Right cardiac atrium (tissue), 5 donors: ENCODE measurements around the gene ABCC1. TPM values are rescaled to one million over a fixed set of nuclear protein-coding genes. Genes with fewer than 3 reads are reported as not detected.
A peak's percentile ranks its signal among the peaks of the same experiment; 100 is the strongest.

ENCODE experiments used
- ATAC-seq, 2 donors: fragments of 200-7000 bp; cut with Tn5 transposase; one replicate each; pipeline versions ENCODE4 v1.8.0 to v1.9.1; 2020; ENCODE audit warnings: moderate library complexity in 2 of 2, mild to moderate bottlenecking in 1 of 2
- DNase-seq, 3 donors: peaks; one replicate each; pipeline ENCODE4 v3.0.0-alpha.2; 2020
- H3K27ac ChIP-seq: one replicate; pipeline ENCODE4 v1.5.1; 2013; ENCODE audit warnings: mild to moderate bottlenecking, low read length, control low read depth, moderate library complexity
- H3K27me3 ChIP-seq: one replicate; pipeline ENCODE4 v1.6.1; 2013; ENCODE audit not compliant: control insufficient read depth, insufficient read depth
- H3K4me1 ChIP-seq: one replicate; pipeline ENCODE4 v1.6.1; 2013; ENCODE audit warnings: low read length; ENCODE audit not compliant: control insufficient read depth, insufficient read depth
- H3K4me3 ChIP-seq: one replicate; pipeline ENCODE4 v1.5.1; 2013; ENCODE audit warnings: low read length, control low read depth
- H3K9me3 ChIP-seq: one replicate; pipeline ENCODE4 v1.6.1; 2013; ENCODE audit warnings: low read length; ENCODE audit not compliant: control insufficient read depth
- WGBS: extraction: QIAGEN DNeasy Blood & Tissue Kit; methylation state at CpG from one replicate; pipeline ENCODE4 v1.1.7; 2013; 5-methylcytosine and 5-hydroxymethylcytosine counted together
- intact Hi-C, 4 donors: fragments of 100-400 bp; cut with DNase I; formaldehyde crosslinking; loops; one replicate each; pipeline versions ENCODE4 v1.11.0 to v1.14.0; 2022 to 2023
- polyA plus RNA-seq: library from polyadenylated mRNA; stranded (reverse); fragments of 200-250 nt; gene quantifications from one replicate; pipeline ENCODE4 v1.2.3, GENCODE V29; 2013
- total RNA-seq, 4 donors: library from RNA; stranded (reverse); fragmentation: NEBNext Ultra II Directional; extraction: Animal tissue kit (Norgen Biotek cat#: 25700); gene quantifications; one replicate each; pipeline ENCODE4 v1.2.1, GENCODE V29; 2021
- donor health status: healthy with polysubstance abuse.
- donor health status: DM: no; HTN: yes; CAD: no.
- donor health status: DM: no; HTN: no; CAD: no.
- donor health status: DM: no; HTN: yes; CAD: no; lungs with severe emphysema.
- donor health status: DM: yes; HTN: yes; CAD: no.

ABCC1 gene
- total and polyA plus RNA-seq, 5 donors, result 9.7 to 30.9 (median 24.4) TPM

DNA sequence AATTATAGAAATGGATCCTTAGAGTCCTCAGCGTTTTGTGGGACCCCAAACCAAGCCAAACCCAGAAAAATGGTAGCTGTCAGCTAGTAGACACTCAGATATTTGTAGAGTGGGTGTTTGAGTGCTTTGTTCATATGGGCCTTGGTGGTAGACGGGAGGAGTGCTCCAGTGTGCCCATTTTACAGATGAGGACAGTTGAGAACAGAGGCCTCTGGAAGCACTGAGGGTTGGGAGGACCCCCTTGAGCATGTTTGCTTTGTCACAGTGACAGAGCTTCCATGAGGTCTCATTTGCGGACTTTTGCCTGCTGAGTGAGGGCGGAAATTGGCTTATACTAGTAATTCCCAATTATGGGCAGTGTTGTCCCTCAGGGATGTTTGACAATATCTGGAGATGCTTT lies 162.2 kb downstream of the ABCC1 start:
- no peaks in the 10 kb centered on the region for H3K4me1 ChIP-seq
- H3K27me3 ChIP-seq, result no peaks in the 10 kb centered on the region
- WGBS, result 97% methylated on average over 4 of the region's 4 CpGs
- no peak overlapping the region for H3K27ac ChIP-seq
- DNase-seq (no peak), ATAC-seq (no peak)
- no peak overlapping the region for H3K4me3 ChIP-seq
- no peaks in the 10 kb centered on the region for H3K9me3 ChIP-seq
- intact Hi-C loops, result loop anchor here in 1 of 4 donors (10.0 kb wide), 1 partner anchor 337 kb away; no protein-coding TSS in a partner anchor

DNA sequence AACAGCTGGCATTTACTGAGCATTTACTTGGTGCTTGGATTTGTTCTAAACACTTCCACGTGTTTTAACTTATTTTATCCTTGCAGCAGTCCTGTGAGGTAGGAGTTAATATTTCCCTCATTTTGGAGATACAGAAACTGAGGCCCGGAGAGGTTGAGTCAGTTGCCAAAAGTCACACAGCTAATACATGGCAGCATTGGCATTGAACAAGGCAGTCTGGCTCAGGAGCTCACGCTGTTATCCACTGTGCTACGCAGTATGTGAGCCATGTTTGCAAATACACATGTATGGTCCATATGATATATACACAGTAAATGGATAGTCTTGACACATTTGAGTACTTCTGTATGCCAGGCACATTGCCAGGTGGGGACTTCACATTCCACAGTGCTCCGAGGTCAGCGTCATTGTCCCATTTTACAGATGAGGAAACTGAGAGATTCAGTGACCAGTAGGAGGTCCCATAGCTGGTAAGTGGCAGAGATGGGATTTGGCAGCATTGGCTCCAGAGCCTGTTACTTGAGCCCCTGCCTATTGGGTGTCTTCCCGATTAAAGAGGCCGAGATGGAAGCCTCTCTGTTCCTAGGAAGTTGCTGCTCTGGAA lies 163.1 kb downstream of the ABCC1 start:
- WGBS, result 82% methylated on average over 8 of the region's 8 CpGs
- Histone ChIP-seq H3K27ac (no peak overlapping the region), H3K4me3 (no peak overlapping the region)

GRCh38 chr16:16113076-16113475 lies 163.7 kb downstream of the ABCC1 start:
- intact Hi-C loops, result loop anchor here in 1 of 4 donors (10.0 kb wide), 1 partner anchor 338 kb away; no protein-coding TSS in a partner anchor
- WGBS, result 94% methylated on average over 8 of the region's 8 CpGs
- DNase-seq (no peak), ATAC-seq (no peak)
- Histone ChIP-seq H3K27ac (no peak overlapping the region), H3K4me3 (no peak overlapping the region), H3K4me1 (no peaks in the 10 kb centered on the region), H3K9me3 (no peaks in the 10 kb centered on the region), H3K27me3 (no peaks in the 10 kb centered on the region)

More for the DNA sequence above, 163.1 kb downstream of the ABCC1 start:
- H3K9me3 ChIP-seq, result no peaks in the 10 kb centered on the region
- DNase-seq, result no peak
- intact Hi-C loops, result loop anchor here in 1 of 4 donors (10.0 kb wide), 1 partner anchor 338 kb away; no protein-coding TSS in a partner anchor
- no peak for ATAC-seq
- no peaks in the 10 kb centered on the region for H3K4me1 ChIP-seq
- H3K27me3 ChIP-seq, result no peaks in the 10 kb centered on the region

DNA sequence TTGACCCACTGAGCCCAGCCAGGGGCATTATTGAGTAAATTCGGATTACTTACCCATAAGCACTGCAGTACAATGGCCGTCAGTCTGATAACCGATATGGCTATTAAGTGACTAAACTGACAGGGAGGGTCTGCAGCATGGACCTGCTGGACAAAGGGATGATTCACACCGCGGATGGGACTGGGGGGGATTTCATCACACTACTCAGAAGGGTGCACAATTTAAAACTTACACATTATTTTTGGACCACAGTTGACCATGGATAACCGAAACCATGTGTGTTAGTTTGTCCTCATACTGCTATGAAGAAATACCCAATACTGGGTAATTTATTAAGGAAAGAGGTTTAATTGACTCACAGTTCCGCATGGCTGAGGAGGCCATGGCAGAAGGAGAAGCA lies 167.4 kb downstream of the ABCC1 start:
- Histone ChIP-seq H3K4me1 (peaks cover 3% of the 10 kb centered on the region), H3K9me3 (no peaks in the 10 kb centered on the region), H3K4me3 (no peak overlapping the region), H3K27me3 (no peaks in the 10 kb centered on the region), H3K27ac (no peak overlapping the region)
- ATAC-seq, result no peak
- 97% methylated on average over 7 of the region's 7 CpGs for WGBS
- intact Hi-C loops, result loop anchor here in 1 of 4 donors (10.0 kb wide), 1 partner anchor 342 kb away; no protein-coding TSS in a partner anchor
- DNase-seq, result no peak

- Histone ChIP-seq H3K9me3 (no peaks in the 10 kb centered on the region), H3K4me3 (no peak overlapping the region), H3K27ac (no peak overlapping the region), H3K4me1 (peaks cover 3% of the 10 kb centered on the region), H3K27me3 (no peaks in the 10 kb centered on the region)
- ATAC-seq, result no peak
- intact Hi-C loops, result loop anchor here in 1 of 4 donors (10.0 kb wide), 1 partner anchor 344 kb away; no protein-coding TSS in a partner anchor
- no peak for DNase-seq
- 96% methylated on average over 7 of the region's 7 CpGs for WGBS
Measured at GRCh38 chr16:16118337-16118736, 168.9 kb downstream of the ABCC1 start.

DNA sequence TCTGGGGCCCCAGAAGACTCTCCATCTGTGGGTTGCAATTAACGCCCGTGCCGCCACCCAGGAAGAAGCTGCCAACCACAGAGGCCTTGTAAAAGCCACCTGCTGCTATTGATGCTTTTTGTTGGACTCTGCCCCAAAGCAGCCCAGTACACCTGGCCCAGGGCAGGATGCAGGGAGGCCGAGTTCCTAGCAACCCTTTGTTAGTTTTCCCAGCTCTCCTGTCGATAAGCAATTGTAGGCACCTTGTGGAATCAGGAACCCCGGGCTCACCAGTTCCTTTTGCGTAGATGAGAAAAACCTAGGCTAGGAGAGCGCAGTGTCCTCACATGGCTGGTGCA lies 170.6 kb downstream of the ABCC1 start:
- Histone ChIP-seq H3K4me3 (no peak overlapping the region), H3K27ac (no peak overlapping the region), H3K27me3 (no peaks in the 10 kb centered on the region), H3K4me1 (peaks cover 3% of the 10 kb centered on the region), H3K9me3 (no peaks in the 10 kb centered on the region)
- no peak for ATAC-seq
- WGBS, result 73% methylated on average over 8 of the region's 8 CpGs
- intact Hi-C loops, result loop anchor here in 1 of 4 donors (10.0 kb wide), 1 partner anchor 355 kb away; no protein-coding TSS in a partner anchor
- no peak for DNase-seq

GRCh38 chr16:16120382-16121184 lies 171.2 kb downstream of the ABCC1 start:
- Histone ChIP-seq H3K27me3 (no peaks in the 10 kb centered on the region), H3K4me1 (peaks cover 3% of the 10 kb centered on the region), H3K9me3 (no peaks in the 10 kb centered on the region), H3K4me3 (no peak overlapping the region), H3K27ac (peak overlapping the region; percentile 33)
- intact Hi-C loops, result loop anchor here in 1 of 4 donors (10.0 kb wide), 1 partner anchor 356 kb away; no protein-coding TSS in a partner anchor
- WGBS, result 45% methylated on average over 17 of the region's 17 CpGs
- ATAC-seq (peak; percentile 79 to 84), DNase-seq (peak; percentile 71 to 87 (median 84))

- H3K4me3 ChIP-seq, result no peak overlapping the region
- no peak for ATAC-seq
- H3K9me3 ChIP-seq, result no peaks in the 10 kb centered on the region
- DNase-seq, result no peak
- H3K27ac ChIP-seq, result no peak overlapping the region
- 84% methylated on average over 6 of the region's 6 CpGs for WGBS
- intact Hi-C loops, result loop anchor here in 1 of 4 donors (10.0 kb wide), 1 partner anchor 356 kb away; no protein-coding TSS in a partner anchor
- H3K4me1 ChIP-seq, result peaks cover 3% of the 10 kb centered on the region
- no peaks in the 10 kb centered on the region for H3K27me3 ChIP-seq
Measured at GRCh38 chr16:16121185-16121727, 171.8 kb downstream of the ABCC1 start.

- H3K27ac ChIP-seq, result no peak overlapping the region
- intact Hi-C loops, result loop anchor here in 1 of 4 donors (10.0 kb wide), 1 partner anchor 357 kb away; no protein-coding TSS in a partner anchor
Measured at GRCh38 chr16:16122264-16122663, 172.8 kb downstream of the ABCC1 start.

GRCh38 chr16:16124438-16124837 lies 175.0 kb downstream of the ABCC1 start:
- Histone ChIP-seq H3K4me3 (no peak overlapping the region), H3K27me3 (no peaks in the 10 kb centered on the region), H3K4me1 (peaks cover 3% of the 10 kb centered on the region), H3K27ac (no peak overlapping the region), H3K9me3 (no peaks in the 10 kb centered on the region)
- no peak for ATAC-seq
- WGBS, result 94% methylated on average over 10 of the region's 10 CpGs
- no peak for DNase-seq
- intact Hi-C loops, result loop anchor here in 1 of 4 donors (10.0 kb wide), 1 partner anchor 360 kb away; no protein-coding TSS in a partner anchor

More at GRCh38 chr16:16122264-16122663, 172.8 kb downstream of the ABCC1 start:
- DNase-seq (no peak), ATAC-seq (no peak)
- Histone ChIP-seq H3K4me1 (peaks cover 3% of the 10 kb centered on the region), H3K27me3 (no peaks in the 10 kb centered on the region), H3K9me3 (no peaks in the 10 kb centered on the region), H3K4me3 (no peak overlapping the region)
- 95% methylated on average over 12 of the region's 12 CpGs for WGBS
